NCI-H2196 (cell line): ENCODE measurements around the gene MRPL2.
A peak's percentile ranks its signal among the peaks of the same experiment; 100 is the strongest.
"Not testable (repeated sequence)": the region's sequence is repeated elsewhere in the genome, so short reads cannot be mapped to it uniquely, and the experiment has no call there.

ENCODE experiments used
- DNase-seq: peaks from one replicate; lab custom pipeline; 2025; ENCODE audit not compliant: unreplicated experiment; lab: John Stamatoyannopoulos, UW

MRPL2 gene

DNA sequence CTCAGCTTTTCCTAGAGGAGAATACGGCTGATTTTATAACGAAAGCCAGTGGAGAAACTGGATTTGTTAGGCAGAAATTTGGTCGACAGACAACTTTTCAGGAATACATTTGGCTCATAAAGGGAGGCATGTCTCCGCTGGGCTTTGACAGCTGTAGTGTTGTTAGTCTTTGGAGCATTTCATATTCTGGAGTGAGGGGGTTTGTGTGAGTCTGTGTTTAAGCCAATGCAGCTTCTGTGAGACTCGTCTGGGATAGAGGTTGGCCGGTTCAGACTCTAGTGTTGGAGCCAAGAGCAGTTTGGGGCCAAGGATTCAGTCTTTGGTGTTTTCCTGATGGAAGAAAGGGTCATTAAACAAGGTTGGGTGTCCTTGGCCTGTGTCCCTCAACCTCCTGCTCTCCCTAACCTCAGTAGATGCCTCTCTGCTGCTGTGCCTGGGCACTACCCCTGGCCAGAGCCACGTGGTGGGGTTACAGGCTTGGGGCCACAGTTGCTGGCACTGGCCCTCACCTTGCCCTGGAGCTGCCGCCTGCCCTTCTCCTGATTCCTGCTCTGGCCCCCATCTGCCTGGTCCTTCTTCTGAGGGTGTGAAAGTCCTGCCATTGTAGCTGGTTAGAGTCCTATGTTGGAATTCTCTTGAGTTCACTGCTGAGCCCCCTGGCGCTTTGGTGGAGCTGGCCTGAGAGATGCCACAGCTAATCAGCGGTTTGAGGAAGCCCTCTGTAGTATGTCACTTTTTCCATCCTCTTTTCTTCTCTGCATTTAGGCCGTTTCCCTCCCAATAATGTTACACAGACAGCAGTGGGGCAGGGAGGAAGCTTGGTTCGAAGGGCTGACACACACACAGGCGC is 23.8 kb upstream of the MRPL2 start:
- no peak for DNase-seq

DNA sequence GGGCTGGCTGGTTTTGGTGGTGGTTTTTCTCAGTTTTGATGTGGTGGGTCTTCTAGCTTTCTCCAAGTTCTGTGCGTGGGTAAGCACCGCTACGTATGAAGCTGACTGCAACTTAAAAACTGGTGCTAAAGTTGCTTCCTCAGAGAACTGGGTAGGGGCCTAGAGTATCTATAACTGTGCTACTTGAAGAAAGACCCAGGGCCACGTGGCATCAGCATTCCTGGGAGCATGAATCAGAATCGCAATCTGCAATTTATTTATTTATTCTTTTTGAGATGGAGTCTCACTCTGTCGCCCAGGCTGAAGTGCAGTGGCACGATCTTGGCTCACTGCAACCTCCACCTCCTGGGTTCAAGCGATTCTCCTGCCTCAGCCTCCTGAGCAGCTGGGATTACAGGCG is 22.7 kb upstream of the MRPL2 start:
- not testable (repeated sequence) for DNase-seq

DNA sequence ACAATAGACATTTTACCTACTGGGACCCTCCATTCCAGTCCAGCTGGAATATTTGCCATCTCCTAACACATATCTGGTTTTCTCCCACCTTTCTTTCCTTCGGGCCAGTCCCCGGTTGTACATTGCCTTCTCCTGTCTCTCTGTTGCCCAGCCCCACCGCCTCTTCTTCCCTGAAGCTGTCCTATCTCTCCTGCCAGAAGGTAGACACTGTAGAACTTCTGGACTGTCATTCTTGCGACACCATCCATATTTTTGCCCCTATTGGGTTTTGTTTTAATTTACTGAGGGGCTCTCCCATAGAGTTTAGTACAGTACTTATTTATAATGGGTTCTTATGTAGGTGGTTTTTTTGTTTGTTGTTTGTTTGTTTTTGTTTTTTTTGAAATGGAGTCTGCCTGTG is 21.8 kb upstream of the MRPL2 start:
- no peak for DNase-seq

DNA sequence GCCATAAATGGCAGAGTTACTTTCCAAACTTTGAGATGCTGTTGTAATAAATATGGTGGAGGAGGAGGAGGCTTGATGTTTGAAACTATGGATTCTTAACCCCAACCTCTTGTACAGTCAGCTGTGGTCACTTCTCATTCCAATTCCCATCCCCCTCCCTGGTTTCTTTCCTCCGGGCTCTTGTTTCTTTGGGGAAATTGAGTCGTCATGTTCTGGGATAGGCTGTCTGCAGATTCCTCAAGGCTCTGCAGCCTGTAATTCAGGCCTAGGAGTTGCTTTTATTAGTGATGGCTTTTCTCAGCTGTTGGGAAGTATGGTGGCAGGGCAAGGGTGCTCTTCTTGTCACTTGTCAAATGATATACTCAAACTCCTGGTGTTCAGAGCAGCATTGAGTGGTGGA is 19.5 kb upstream of the MRPL2 start:
- no peak for DNase-seq

DNA sequence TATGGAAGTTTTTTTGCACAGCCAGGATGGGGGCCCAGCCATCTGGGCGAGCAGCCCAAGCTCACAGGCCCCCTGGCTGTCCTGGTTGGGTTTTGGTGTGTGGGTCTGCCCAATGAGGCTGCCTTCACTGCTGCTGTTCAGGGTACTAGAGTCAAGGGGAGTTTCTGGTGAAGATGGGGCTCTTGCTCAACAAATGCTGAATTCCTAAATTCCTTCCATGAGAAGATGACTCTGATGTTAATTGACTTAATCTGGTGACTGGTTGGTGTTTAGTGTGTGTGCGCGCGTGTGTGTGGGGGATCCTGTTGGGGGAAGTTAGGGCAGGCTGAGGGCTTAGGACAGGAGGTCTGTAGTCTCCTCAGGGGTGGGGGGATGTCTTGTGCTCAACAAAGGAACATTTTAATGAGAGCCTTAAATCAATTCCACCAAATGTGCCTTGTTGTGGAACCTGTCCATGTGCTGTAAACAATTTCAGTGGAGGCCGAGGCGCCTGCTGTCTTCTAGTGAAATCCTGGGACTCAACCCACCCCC is 18.8 kb upstream of the MRPL2 start:
- no peak for DNase-seq

DNA sequence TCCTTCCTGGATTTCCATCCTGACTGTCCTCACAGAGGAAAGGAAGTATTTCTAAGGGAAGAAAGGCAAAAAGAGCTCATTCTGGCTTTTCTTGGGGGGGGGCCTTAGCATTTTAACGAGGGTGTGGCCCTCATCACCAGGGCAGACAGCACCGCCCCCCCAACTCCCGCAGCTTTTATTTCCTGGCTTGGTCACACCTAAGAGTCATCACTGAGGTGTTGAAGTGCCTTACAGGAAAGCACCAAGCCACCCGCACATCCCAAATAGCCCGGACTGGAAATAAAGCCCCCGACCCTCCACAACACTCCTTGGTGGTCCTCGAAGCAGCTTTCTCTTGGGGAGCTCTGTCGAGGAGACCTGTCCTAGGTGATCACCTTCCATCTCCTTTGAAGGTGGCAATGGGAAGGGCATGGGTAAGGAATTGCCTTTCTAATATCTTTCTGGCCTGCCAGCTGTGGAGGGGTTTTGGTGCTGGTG is 18.1 kb upstream of the MRPL2 start:
- no peak for DNase-seq

DNA sequence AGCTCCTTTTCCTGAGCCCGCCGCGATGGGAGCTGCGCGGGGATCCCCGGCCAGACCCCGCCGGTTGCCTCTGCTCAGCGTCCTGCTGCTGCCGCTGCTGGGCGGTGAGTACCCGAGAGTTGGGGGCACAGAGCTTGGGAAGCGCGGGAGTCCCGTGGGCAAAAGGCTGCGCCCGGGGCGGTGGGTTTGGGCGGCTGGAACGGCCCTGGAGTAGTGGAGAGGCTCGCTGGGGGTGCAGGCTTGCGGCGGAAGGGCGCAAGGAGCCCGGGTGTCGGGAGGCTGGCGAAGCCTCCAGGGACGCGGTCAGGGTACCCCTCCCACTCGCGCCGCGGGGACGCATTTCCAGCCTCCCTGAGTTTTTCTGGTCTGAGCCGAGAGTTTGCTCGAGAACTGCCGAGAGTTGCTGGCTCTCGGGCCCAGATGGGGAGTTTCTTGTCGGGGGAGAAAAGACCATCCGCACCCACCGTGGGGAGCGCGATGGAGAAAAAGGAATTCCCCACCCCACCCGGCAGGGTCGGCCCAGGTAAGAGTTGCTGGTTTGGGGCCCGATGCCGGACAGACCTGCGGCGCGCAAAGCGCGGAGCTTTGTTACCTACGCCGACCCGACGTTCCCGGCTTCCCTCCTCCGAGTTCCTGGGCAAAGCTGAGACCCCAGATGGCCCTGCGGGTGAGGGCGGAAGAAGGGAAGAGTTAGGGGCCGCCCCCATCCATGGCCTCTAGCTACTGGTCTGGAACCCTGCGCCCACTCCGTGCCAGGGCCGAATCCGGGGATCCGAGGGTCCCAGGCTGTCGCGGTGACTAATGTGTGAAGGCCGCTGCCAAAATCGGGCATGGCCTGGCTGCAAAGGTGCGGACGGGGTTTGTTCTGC is 17.5 kb upstream of the MRPL2 start:
- peak; percentile 18 for DNase-seq

DNA sequence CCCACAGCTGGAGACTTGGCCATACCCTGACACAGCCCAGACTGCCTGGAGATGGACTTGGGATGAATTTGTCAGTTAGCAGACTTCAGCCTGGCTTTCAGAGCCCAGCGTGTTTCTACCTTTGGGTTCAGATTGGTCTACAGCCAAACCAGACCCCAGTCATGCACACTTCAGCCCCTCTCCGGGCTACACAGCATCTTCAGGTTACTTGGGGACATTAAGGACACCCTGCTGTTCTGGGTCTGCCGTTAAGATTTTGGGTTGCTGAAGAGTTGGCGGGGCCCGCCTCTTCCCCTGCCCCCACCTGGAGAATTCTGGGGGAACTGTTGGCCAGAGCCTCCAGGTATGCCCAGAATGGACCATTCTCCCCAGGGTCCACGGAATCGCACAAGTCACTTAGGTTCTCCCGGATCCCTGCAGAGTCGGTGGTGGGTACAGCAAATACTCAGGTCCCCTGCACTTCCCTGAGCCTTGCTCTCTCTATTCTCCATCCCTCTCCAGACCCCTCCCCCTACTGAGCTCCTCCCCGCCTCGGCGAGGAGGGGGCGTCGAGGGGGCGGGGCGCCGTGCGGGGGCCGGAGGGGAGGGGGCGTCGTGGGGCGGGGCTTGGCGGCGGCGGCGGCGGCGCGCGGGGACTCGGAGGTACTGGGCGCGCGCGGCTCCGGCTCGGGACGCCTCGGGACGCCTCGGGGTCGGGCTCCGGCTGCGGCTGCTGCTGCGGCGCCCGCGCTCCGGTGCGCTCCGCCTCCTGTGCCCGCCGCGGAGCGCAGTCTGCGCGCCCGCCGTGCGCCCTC is 16.6 kb upstream of the MRPL2 start, which contains the start of gene PTK7:
PTK7 (plus strand) TSS at position 645 of the 794 bp plus-strand sequence. CDS start 175 bp downstream, outside the sequence.
- DNase-seq, result peak; percentile 78

DNA sequence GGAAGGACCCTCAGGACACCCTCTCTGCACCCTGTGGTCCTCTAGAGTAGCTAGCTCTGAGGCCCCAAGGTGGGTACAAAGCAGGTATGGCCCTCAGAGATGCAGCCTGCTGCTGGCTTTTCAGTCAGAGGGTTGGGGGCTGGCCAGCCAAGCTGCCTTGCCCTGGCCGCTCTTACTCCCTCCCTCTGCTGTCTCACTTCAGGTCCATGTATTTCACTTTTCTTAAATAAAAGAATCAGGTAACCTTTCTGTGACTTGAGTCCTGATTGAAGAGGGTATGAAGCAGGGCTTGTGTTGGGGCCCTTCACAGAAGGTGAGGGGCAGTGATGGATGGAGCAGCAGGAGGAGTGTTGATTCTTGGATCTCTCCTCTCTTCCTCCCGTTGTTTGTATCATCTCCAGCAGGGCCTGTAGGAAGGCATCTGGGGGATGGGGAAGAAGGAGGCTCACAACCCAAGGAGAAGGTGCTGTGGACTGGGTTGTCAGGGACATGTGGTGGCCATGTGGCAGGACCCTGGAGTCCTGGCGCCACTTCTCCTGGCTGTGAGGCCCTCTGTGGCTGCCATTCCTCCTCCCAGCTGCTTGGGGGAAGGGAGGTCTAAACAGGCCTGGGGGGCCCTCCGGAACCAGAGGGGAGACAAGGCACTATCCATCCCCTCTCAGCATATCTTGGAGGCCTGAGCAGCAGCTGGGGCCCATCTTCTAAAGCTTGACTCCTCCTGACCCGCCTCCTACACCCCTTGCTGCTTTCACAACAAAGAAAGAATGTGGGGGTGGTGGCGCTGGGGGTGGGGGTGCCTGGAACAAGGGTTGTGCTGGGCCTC is 15.8 kb upstream of the MRPL2 start:
- DNase-seq, result no peak

DNA sequence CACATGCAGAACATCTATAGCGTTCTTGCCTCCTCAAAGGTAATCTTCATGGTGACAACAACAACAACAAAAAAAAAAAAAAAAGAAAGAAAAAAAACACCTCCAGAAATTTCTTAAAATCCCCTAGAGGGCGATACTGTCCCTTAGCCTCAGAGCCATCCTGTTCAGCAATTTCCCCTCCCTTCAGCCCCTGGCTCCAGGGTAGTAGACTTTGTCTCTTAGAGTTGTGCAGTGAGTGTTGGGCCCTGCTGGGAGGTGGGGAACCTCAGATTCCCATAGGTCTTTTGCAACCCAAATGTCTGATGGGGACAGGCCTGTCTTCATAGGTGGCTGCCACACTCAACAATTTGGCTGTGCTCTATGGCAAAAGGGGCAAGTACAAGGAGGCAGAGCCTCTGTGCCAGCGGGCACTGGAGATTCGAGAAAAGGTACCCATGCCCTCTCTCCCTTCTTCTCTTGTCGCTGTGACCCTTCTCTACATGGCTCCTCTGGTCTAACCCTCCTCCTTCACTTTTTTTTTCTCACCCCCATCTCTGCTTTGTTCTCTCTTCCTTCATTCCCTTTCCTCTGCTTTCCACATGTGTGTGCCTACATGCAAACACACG is 10.9 kb upstream of the MRPL2 start:
- DNase-seq, result peak; percentile 34

DNA sequence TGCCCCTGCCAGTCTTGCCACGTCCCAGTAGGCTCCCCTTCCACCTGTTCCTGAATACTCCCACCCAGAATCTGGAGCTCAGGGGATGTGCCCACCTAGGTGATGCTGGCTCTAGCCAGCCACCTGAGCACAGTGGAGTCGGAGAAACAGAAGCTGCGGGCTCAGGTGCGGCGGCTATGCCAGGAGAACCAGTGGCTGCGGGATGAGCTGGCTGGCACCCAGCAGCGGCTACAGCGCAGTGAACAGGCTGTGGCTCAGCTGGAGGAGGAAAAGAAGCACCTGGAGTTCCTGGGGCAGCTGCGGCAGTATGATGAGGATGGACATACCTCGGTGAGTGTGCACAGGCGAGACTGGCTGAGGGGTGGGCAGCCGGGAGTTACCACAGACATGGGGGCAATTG is 3.6 kb upstream of the MRPL2 start:
- no peak for DNase-seq

DNA sequence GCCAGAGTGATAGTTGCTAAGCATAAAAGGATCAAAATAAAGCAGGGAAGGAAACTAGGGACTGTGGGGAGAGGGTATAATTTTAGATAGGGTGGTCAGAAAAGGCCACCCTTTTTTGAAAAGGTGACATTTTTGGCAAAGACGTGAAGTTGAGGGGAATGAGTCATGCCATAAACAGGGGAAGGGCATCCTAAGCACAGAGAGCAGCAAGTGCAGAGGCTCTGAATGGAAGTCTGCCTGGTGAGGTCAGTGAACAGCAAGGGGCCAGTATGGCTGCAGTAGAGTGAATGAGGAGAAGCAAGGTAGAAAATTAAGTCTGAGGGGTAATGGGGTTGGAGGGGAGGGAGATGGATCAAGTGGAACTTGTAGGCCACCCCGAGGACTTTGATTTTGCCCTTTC is 2.6 kb upstream of the MRPL2 start:
- no peak for DNase-seq

DNA sequence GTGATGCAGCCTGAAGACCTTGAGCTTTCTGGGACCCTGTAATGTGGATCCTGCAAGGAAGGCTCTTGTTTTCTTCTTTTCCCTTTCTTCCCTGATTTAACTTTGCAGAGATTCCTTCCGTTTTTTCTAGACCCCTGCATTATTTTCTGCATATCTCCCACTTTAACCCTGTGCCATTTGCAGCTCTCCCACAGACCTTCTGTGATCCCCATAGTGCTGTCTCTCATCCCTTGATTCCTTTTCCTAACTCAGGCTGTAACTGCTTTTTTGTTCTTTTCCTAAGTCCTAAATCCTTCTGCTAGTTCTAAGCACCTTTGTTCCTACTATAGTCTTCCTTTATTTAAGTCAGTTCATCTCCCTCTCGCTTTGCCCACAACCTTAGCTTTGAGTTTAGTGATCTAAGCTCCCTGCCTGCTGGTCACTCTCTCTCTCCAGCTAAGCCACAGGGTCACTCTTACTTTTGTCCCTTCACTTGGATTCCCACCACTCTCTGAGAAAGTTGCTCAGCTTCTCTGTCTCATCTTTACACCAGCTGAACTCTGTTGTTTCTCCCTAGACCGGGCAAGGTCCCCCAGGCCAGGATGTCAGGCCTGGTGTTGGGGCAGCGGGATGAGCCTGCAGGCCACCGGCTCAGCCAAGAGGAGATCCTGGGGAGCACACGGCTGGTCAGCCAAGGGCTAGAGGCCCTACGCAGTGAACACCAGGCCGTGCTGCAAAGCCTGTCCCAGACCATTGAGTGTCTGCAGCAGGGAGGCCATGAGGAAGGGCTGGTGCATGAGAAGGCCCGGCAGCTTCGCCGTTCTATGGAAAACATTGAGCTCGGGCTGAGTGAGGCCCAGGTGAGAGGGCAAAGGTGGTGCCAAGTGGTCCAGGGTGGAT is 1.8 kb upstream of the MRPL2 start:
- no peak for DNase-seq

DNA sequence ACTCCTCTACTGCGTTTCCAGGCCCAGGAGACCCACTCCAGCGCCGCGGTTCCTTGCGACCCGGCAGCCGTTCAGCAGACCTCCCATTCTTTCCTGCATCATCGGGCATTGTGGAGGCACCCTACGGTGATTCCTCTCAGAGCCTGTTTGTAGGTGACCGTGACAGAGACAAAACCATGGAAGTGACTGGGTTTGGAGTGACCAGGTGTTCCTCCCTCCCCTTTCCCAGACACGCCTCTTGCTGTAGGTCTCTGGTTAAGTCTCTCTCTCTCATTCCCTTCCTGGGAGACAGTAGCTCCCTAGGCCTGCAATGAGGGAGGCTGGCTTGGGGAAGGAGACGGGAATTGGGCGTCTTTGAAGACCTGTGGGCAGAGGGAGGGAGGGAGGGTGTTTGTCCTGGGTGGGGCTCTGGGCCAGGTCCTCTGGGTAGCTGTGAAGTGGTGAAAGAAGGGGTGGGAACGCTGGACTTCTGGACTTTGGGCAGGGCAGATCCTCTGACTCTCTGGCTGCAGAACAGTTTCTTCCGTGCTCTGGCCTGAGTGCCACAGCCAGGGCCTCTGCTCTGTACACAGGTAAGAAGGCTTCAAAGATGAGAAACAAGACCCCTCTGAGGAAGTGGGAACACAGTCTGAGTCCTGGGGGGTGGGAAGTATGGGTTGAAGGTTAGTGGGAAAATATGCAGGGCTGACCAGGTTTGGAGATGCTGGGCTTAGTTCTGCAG is 960 bp upstream of the MRPL2 start:
- DNase-seq, result peak; percentile 35

DNA sequence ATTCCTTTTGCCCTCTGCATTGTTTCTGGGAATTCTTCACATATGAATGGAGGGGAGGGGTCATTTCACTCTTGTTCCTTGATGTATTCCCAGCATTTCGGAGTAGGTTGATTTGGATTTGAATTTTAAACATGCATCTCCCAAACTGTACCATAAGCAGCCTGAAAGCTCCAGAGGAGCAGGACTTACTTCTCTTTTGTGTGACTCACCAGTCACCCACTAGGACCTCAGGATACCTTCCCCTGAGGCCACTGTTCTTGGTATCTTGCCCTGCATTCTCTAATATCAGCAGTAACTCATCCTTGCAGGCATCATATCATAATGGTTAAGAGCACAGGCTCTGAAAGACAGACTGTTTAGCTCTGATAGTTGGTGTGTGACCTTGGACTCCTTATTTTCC is 703 bp downstream of the MRPL2 start:
- no peak for DNase-seq

DNA sequence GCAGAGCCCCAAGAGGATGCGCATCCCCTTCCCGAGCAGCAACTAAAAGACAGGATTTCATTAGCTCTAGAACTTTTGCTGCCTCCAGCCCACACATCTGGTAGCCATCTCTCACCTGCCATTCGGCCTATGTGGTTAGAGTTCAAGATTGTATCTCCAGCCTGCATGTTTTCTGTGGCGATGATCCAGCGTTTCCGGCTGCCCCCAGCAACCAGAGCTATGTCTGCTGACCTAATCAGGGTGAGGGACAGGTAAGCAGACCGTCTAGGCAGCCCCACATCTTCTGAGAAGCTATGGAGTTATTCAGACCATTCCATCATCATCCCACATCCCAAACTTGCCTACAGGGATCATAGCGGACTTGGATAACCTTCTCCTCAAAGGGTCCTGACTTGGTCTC is 3.3 kb downstream of the MRPL2 start:
- no peak for DNase-seq

DNA sequence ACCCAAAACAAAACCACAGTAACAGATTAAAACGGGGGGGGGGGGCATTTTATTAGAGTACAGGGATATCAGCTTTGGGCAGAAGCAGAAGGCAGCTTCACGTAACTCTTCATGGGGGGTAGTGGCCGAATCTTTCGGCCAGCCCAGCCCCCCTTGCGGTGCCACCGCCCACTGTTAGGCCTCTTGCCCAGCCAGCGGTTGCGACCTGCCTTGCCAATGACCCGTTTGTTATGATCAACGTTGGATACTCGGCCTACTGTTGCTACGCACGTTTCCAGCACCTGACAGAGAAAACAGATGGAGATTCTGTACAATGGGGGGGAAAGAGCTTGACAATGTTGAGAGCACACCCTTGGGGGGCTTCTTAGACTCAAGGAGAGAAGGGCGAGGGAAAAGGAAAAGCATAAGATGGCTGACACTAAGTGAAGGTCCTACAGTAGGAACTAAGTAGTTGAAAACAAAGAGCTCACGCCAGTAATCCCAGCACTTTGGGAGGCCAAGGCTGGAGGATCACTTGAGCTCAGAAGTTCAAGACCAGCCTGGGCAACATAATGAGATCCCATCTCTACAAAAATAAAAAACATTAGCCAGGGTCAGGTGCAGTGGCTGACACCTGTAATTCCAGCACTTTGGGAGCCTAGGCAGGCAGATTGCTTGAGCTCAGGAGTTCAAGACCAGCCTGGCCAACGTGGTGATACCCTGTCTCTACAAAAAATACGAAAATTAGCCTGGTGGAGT is 4.9 kb downstream of the MRPL2 start:
- DNase-seq, result no peak
